GM19099 (cell line): ENCODE data around the gene TTC7B.

Source experiments
- POLR2A ChIP-seq: IDR thresholded peaks from 3 replicates; pipeline ENCODE4 v1.6.1; 2011; ENCODE audit warnings: low read depth; ENCODE audit not compliant: insufficient read length; ENCODE audit errors: extremely low read depth

The TTC7B gene

DNA sequence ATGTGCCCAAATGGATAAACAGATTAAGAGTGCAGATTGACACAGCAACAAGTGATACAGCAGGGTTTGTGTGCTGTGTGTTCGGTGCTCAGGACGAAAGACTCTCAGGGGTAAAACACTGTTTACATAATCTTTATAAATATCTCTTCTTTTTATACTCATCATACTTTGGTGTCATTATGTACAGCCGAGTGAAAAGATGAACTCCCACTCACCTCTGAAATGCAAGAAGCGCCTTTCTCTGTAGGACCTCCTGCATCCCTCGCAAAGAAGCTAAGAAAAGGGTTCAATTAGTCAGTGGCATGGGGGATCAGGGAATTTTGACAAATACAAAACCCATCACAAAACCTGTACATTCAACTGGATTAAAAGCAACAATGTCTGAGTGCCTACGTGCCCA is 163.6 kb downstream of the TTC7B start:
- TF ChIP-seq POLR2A = no peak

DNA sequence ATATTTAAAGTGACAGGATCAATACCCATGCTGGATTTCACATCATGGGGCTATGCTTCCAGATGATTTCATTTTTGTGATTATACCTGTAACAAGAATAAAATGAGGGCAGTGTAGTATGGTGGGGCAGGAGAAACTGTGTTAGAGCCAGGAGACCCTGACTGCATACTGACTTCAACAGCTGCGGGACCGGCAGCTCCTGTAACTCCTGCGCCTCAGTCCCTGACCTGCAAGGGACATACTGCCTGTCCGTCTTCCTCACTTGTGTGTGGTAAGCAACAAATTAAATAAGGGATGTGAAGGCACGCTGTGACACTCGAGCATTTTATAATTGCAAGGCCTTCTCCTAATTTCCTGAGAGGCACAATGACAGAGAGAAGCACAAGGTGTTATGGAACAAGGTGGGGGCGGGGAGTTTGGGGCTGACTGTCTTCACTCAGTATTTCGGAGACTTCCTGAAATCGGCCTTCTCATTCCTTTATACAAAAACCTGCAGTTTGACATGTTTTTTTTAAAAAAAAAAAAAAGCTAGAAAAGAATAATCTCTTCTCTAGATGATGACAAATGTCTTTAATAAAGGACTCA is 164.2 kb downstream of the TTC7B start:
- TF ChIP-seq POLR2A = no peak

DNA sequence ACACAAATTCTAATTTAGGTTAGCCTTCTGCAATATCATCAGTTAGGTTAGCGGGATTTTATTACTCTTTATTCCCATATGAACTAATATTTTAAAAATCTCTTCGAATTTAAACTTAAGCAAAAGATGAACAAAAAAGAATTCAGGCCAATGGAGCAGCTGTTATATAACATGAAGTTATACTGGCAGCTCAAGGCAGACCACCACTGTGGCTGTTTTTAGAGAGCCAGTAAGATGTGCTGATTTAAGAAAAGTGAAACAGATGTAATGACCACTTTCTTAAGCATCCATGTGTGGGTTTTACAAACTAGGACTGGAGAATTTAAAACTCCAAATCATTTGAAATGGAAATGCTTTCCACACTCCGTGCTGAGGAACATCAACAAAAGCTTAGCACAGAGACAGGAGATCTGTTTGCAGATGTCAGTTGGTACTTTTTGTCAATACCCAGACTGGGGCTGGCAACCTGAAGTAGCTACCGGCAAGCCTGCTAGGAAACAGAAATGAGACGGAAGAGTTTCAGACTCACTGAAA is 164.9 kb downstream of the TTC7B start:
- no peak for TF ChIP-seq POLR2A

DNA sequence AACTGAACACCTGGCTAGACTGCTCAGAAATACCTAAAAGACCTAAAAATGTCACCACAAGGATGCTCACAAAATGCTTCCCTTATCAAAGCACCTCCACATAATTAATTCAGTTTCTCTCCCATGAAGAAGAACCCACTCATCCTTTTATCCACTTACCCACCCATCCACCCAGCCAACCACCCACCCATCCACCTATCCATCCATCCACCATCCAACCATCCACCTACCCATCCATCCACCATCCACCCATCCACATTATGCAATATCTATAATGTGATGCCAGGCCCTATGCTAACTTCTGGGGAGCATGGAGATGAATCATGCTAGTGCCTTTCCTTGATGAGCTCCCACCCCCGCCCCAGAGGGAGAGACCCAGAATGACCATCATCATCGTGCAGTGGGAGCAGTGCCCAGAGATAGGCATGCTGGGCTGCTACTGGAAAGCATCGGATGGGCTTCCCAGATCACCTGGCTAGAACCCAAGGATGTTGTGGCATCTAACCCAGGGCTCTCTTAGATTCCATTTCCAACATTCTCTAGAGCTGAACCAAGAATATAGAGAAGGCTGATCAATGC is 166.6 kb downstream of the TTC7B start:
- TF ChIP-seq POLR2A = no peak

DNA sequence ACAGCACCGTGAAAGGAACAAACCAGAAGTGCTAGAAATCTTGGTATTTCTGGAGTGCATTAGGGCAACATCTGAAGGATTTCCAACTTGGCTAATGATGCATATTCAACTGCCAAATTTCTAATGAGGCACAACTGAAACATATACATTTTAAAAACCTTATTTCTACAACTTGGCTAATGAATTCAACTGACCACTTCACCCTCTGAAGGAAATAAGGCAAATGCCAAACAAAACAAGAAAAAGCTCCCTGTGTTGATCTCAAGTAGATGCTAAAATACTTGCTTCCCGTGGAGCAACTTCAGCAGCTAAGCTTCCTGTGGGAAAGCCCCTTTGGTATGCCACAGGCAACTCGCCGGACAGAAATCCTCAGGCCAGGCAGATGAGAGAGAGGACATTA is 167.1 kb downstream of the TTC7B start:
- no peak for TF ChIP-seq POLR2A

DNA sequence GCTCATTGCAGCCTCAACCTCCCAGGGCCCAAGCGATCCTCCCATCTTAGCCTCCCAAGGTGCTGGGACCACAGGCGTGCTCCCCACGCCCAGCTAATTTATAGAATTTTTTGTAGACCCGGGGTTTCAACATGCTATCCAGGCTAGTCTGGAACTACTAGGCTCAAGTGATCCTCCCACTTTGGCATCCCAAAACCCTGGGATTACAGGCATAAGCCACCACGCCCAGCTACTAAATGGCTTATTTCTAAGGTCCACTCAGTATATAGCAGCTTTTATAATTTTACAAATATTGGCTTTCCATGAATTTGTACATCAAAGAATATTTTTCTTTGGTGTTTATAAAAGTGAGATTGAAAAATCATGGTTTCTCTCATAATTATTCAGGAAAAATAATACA is 167.8 kb downstream of the TTC7B start:
- TF ChIP-seq POLR2A = no peak

DNA sequence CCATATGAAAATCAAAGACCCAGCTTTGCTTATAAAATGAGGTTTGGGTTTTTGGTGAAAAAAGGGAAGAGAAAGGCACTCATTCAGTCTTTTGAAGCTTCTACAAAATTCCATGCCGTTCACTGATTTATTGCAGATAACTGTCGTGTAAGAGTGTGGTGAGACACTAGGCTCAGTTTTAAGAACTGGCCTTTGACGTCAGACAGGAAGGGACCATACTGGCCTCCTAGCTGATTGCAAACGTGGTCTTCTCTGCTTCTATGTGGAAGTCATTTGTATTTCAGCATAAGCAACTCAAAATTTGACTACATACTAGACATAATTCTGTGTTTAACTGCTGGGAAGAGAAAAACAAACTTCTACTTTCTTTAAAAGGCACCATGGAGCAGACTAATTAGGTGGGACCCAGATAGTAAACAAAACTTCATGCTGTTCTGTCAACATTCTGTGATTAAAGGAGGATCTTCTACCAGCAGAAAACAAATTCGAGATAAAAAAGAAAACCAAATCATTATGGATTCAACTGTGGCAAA is 168.7 kb downstream of the TTC7B start:
- no peak for TF ChIP-seq POLR2A

DNA sequence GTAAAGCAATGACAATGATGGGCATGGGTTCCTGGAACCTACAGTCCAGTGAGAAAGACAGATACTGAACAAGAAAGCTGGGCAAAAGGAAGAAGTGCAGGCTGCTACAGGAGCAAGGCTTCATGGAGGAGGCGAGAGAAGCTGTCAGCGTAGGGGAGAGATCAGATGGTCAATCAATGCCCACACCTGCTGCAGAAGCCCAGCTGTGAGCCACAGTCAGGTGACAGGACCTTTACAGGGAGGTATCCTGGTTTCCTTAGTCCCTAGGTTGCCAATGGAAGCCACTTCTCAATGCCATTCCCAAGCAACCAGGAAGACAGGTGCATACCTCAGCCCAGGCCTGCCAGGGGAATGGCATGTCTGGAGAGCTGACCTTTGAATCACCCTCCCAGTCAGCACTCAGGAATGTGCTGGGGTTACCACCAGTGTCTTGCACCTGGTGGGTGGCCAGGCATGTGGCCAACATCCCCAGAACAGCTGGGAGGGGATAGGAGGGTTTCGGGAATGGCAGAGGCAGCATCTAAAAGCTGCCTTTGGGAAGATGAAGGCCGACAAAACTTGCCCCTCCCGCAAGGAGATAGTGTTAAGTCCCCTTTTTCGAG is 170.3 kb downstream of the TTC7B start:
- no peak for TF ChIP-seq POLR2A

DNA sequence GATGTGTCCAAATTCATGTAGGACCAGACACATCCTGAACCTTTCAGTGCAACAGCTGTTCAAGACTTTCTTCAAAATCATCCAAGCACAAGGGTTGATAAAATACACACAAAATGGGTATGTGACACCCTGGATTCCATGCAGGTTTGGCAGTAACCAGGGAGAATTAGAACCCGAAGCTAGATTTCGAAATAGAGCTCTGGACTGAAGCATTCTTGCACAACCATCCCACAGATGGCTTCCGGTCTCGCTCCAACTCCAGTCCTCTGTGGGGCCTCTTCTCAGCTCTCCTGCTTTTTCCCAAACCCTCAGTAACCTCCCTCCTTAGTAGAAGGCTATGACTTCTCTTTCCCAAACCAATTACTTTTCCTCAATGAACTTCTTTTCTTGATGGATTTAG is 171.3 kb downstream of the TTC7B start:
- TF ChIP-seq POLR2A = no peak

DNA sequence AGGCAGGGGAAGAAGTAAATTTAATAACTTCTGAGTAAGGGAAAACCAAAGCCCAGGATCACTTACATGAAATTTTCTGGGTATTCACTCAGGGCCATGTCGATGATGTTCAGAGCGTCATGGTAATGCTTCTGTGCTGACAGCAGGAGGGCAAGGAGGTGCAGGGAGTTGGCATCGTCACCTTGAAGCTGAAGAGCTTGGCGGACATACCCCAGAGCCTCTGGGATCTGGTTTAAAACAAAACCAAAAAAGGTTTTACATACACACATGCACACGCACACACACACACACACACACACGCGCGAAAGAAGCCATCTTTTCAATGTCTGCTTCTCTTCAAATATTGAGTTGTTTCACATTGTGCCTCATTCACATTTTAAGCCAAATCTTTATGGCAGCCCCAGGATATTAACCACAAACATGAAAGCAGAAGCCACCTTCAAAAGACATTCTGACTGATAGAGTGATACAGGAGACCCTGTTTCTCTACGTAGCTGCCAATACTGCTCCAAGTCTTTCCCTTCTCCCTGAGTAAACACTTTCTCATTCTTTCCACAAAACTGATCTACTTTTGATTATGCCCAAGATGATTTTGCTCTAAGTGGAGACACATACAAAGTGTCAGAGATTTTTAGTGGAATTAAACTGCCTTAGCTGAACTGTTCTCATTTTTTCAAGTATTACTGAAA is 172.1 kb downstream of the TTC7B start:
- TF ChIP-seq POLR2A = no peak

DNA sequence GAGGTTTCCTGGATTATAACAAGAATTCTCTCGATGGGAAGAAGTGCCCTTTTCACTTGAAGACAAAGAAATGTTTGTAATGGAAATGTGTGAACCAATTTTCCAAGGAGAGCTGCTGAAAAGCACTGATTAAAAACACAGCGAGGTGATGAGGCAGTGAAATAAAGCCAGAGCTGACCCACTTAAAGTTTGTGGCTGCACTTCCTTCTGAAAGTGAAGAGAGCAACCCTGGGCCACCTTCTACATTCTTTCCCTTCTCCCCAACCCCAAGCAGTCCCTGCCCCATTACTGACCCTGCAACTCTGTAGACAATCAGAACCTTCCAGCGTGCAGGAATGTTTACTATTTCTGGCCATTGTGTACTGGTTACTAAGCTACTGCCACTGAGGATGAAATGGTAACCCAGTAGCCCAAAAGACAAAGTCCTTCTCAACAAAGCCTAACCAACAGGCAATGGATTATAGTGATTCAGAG is 173.9 kb downstream of the TTC7B start:
- TF ChIP-seq POLR2A = no peak

DNA sequence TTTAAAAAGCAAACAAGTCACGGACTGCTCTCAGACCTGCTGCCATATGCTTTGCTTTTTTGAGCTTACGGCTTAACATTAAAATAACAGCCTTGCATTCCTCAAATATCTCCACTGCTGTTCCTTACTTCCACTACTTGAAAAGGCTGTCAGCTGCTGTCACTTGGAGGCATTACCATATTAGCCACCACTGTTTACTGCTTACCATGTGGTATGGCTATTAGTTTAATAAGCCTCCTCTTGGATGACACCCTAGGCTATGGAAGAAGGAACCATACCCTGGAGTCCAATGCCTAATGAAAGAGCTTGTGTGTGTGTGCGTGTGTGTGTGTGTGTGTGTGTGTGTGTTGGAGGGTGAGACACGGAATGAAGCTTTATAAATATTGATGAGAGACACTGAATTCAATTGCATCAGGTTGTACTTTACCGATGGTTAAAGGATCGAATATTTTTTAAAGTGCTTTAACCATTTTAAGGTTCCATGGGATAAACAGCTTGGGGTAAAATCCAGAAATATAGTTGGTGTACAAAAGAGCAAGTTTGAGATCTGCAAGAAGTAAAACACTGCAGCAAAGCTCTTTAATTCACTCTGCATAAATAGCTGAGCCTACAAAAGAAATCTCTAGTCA is 174.5 kb downstream of the TTC7B start:
- no peak for TF ChIP-seq POLR2A

DNA sequence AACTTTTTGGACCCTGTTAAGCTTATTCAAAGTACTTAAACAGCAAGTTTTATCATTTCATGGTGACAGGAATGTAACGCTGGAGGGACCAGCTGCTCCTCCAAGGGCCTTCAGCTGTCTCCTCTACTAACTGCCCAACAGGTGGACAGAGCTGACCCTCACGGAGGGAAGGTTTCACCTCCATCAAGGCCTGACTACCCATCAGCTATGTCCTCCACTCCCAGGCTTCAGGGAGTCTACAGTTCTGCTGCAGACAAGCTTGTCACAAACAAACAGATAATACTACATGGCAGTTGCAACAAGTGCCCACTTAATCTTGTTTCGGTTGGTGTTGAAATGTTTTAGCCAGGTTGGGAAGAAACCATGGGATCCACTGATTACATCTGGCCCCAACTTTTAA is 175.1 kb downstream of the TTC7B start:
- TF ChIP-seq POLR2A = no peak

DNA sequence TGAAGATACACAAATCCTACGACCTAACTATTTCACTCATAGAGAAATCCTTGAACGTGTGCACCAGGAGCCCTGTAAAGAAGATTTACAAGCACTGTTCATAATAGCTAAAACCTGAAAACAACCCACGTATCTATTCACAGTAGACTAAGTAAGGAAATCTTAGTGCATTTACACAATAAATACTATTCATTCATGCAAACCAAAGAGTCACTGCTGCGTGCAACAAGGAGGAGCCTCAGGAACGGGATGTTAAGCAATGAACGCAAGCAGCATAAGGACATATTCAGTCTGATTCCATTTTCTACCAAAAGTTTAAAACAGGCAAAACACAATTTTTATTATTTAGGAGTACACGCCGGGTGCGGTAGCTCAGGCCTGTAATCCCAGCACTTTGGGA is 176.6 kb downstream of the TTC7B start:
- TF ChIP-seq POLR2A = no peak

DNA sequence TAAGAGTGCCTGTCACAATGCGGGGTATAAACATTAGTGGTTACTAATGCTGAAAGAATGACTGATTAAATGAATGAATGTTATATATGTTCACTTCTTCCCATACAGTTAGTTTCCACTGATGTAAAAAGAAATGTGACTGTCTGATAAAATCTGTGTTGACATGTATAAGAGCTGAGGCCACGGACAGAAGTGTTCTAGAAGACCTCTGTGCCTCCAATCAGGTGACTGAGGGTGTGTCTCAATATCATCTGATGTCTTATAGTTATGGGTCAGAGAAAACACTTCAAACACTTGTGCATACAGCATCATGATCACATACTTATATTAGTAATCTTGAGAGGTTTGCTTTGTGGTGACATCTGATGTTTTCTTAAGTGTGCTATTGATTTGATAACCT is 183.4 kb downstream of the TTC7B start:
- TF ChIP-seq POLR2A = no peak

DNA sequence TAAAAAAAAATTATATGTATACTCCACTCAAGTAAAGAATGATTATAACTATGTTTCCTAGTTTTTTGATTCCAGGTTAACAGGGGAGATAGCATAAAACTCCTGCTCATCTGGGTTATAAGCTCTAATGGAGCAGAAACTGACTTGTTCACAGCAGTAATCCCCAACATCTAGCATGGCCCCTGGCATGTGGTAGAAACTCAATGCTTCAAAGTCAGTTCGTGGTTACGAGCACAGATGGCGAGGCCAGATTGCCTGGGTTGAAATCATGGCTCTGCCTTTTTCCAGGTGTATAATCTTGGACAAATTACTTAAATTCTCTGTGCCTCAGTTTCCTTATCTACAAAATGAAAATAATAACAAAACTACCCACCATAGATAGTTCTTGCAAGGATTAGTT is 183.8 kb downstream of the TTC7B start:
- TF ChIP-seq POLR2A = no peak
